SK-MEL-5 (cell line): ENCODE results near the gene ZER1. TPM values are rescaled to one million over a fixed set of nuclear protein-coding genes. Genes with fewer than 3 reads are reported as not detected.
"Not testable (repeated sequence)": the region's sequence is repeated elsewhere in the genome, so short reads cannot be mapped to it uniquely, and the experiment has no call there.

Source experiments
- DNase-seq: peaks from one replicate; pipeline ENCODE4 v3.0.0-alpha.2; 2016; ENCODE audit warnings: low read depth, low spot score
- in situ Hi-C: cut with HindIII; loops from 2 replicates; pipeline ENCODE4 v1.10.0; 2016; ENCODE audit warnings: low sequenced_read_pairs, high pct_unique_total_duplicates, low pct_unique_long_range_greater_than_20kb
- total RNA-seq: library from RNA; depleted of rRNA; stranded (reverse); fragments of >200 nt; shearing (Covaris generic); gene quantifications from 2 replicates; pipeline ENCODE4 v1.2.3, GENCODE V29; 2014

ZER1 gene
- total RNA-seq, 1 experiment from 2014 or later, result 14.3 TPM

GRCh38 chr9:128792978-128793686 lies 21.4 kb upstream of the ZER1 start:
- no peak for DNase-seq

GRCh38 chr9:128792134-128792533 lies 20.4 kb upstream of the ZER1 start:
- DNase-seq, result no peak
- in situ Hi-C loops, result no loop called here

More at GRCh38 chr9:128792978-128793686, 21.4 kb upstream of the ZER1 start:
- in situ Hi-C loops, result no loop called here

GRCh38 chr9:128790536-128790935 lies 18.8 kb upstream of the ZER1 start:
- in situ Hi-C loops, result no loop called here
- no peak for DNase-seq

DNA sequence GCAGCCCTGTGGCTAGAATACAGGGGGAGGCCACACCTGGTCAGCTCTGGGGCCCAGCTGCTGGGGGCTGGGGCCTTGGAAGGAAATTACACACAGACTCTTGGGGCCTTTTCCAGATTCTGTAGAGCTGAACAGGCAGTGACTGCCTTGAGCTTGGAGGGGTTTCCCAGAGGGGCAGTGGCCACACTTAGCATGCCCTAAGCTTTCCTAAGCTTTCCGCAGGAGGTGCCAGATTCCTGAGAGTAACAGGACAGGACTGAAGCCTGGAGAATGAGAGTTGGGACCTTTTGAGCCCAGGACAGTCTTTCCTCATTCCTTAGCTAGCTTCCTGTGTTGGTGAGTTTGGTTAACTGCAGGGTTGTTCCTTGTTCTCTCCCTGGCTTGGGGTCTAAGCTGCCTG lies 16.7 kb upstream of the ZER1 start:
- in situ Hi-C loops, result no loop called here
- DNase-seq, result no peak

- in situ Hi-C loops, result no loop called here
- no peak for DNase-seq
Observed at GRCh38 chr9:128787659-128788058, 15.9 kb upstream of the ZER1 start.

DNA sequence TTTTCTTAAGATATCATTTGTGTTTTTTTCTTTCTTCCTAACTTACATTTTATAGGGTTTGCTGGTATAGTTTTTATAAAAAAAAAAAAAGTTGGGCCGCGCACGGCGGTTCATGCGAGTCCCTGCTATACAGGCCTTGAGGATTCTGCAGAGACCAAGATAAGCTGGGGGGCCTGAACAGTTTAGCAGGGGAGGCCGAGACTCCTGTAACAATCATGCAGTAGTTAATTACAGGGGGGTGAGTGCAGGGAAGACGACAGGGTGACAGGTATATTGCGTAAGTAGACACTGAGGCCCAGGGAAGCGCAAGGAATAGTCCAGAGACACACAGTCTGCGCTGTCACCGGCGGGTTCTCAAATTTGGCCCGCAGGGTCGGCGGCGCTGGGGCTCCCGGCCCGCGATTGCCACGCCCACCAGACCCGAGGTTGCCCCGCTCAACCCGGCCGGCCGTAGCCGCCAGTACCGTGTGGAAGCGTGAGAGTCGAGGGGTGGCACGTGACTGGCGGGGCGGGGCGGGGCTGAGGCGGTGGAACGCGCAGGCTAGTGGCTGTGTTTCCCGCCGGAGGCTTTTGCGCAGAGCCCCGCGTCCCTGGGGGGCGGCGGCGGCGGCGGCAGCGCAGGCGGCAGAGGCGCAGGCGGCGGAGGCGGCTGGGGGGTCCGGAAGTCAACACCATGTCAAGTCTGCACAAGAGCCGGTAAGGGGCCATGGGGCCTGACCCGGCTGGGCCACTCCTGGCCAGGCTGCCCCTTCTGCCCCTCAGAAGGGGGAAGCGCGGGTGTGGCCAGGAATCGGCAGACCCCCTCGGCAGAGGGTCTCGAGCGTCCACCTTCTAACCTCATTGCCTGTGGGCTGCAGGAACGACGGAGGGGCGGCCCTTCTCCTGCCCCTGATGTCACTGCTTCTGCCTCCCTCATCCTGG lies 15.2 kb upstream of the ZER1 start, which contains the start of gene TBC1D13:
TSS of gene TBC1D13 (plus strand) at position 573 of the 921 bp plus-strand sequence. CDS start at position 674, 101 bp downstream.
- in situ Hi-C loops, result no loop called here
- peak; percentile 89 for DNase-seq

DNA sequence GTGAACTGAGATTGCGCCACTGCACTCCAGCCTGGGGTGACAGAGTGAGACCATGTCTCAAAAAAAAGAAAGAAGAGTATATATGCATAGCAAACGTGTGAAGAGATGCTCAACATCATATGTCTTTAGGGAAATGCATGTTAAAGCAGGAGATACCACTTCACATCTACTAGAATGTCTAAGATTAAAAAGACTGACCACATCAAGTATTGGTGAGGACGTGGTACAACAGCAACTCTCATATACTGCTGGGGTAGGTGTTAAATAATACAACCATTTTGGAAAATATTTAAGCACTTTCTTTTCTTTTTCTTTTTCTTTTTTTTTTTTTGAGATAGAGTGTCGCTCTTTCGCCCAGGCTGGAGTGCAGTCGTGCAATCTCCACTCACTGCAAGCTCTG lies 13.7 kb upstream of the ZER1 start:
- in situ Hi-C loops, result no loop called here
- DNase-seq, result no peak

DNA sequence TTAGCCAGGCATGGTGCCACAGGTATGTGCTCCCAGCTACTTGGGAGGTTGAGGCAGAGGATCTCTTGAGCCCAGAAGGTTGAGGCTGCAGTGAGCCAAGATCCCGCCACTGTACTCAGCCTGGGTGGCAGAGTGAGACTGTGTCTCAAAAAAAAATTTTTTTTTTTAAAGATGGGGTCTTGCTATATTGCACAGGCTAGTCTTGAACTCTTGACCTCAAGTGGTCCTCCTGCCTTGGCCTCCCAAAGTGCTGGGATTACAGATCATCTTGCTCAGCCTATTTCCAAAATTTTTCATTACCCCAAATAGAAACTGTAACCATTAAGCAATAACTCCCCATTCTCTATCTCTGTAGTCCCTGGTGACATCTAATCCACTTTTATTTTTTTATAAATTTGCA lies 10.9 kb upstream of the ZER1 start:
- in situ Hi-C loops, result no loop called here

DNA sequence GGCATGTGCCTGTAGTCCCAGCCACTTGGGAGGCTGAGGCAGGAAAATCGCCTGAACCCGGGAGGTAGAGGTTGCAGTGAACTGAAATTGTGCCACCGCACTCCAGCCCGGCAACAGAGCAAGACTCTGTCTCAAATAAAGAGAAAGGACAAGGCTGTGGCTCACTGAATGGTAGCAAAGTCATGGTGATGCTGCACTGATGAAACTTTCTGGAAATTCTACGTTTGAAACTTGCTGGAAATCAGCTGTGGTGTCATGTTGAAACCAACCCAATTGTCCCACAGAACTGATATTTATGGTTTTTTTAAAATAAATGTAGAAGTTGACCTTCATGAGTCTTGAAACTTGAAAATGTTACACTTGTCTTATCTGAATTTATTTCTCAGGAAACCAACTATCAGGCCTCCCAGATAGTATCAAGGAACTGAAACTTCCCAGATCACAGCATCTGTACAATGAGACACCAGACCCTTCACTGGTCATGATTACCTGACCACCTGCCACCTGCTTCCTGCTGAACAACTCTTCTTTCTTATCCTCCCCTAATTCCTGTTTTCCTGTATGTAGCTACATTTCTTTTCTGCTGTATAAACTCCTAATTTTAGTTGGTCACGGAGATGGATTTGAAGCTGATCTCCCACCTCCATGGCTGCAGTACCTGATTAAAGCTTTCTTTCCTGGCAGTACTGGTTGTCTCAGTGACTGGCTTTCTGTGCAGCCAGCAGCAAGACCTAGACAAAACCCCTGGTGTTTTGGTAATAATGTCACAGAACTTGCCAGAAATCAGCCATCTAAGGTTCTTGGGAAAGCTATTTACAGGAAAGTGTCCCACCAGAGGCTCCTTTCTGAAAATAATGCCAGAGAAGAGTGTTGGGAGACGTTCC lies 9.7 kb upstream of the ZER1 start:
- DNase-seq, result no peak
- in situ Hi-C loops, result no loop called here

More for the DNA sequence above, 10.9 kb upstream of the ZER1 start:
- no peak for DNase-seq

DNA sequence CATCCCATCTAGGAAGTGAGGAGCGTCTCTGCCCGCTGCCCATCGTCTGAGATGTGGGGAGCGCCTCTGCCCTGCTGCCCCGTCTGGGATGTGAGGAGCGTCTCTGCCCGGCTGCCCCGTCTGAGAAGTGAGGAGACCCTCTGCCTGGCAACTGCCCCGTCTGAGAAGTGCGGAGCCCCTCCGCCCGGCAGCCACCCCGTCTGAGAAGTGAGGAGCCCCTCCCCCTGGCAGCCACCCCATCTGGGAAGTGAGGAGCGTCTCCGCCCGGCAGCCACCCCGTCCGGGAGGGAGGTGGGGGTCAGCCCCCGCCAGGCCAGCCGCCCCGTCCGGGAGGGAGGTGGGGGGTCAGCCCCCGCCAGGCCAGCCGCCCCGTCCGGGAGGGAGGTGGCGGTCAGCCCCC lies 8.4 kb upstream of the ZER1 start:
- DNase-seq, in situ Hi-C loops: not testable (repeated sequence)

DNA sequence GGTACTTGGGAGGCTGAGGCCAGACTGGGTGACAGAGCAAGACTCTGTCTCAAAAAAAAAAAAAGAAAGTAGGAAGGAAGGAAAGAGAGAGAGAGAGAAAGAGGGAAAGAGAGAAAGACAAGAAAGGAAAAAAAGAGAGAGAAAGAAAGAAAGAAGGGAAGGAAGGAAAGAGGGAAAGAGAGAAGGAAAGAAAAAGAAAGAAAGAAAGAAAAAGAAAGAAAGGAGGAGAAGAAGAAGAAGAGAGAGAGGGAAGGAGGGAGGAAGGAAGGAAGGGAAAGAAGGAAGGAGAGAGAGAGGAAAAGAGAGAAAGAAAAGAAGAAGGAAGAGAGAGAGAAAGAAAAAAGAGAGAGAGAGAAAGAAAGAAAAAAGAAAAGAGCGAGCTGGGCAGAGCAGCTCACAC lies 3.1 kb upstream of the ZER1 start:
- DNase-seq, result no peak
- in situ Hi-C loops, result no loop called here

GRCh38 chr9:128773049-128773448 lies 1.3 kb upstream of the ZER1 start:
- no peak for DNase-seq
- in situ Hi-C loops, result no loop called here

DNA sequence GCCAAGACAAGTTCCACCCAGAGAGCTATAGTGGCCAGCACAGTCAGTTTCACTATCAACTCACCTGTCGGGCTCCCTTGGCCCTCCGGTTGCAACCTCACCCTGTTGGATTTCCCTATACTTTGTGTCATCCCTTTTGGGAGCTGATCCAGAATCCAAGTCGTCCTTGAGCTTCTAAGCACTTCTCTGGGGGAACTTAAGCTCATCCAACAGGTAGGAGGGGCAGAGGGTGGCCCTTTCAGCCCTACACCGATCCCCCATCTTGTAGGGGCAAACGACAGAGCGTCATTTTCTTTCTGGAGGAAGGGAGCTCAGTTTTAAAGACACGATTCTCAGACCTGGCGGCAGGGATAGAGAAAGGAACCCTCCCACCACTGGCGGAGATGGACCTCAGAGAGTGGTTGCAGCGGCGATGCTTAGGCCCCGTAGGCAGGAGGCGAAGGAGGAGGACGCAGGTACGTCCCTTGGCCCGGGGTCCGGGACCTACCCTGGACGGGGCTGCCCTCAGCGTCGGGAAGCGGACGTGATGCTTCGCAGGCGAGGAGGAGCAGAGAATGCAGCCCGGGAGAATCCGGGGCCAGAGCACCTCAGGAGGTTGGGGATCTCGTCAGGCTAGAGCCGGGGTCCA lies 519 bp downstream of the ZER1 start:
- DNase-seq, result no peak
- in situ Hi-C loops, result no loop called here

GRCh38 chr9:128770286-128771030 lies 1.3 kb downstream of the ZER1 start:
- DNase-seq, result no peak
- in situ Hi-C loops, result no loop called here

DNA sequence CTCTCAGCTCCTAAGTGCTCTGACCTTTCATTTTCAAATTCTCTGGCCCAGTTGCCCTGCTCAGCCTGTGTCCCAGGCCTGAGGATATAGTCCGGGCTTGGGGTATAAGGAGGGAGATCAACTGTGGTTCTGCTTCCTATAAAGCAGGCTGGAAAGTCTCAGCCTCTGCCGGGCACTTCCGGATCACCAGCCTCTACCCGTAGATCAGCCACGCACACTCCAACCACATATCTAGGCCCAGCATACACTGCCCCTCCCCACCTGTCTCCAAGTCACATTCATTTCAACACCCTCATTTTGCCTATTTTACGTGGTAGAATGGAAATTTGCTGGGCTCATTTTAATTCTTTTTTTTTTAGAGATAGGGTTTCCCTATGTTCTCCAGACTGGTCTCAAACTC lies 3.1 kb downstream of the ZER1 start:
- no peak for DNase-seq
- in situ Hi-C loops, result no loop called here

GRCh38 chr9:128765499-128765898 lies 6.2 kb downstream of the ZER1 start:
- no peak for DNase-seq

DNA sequence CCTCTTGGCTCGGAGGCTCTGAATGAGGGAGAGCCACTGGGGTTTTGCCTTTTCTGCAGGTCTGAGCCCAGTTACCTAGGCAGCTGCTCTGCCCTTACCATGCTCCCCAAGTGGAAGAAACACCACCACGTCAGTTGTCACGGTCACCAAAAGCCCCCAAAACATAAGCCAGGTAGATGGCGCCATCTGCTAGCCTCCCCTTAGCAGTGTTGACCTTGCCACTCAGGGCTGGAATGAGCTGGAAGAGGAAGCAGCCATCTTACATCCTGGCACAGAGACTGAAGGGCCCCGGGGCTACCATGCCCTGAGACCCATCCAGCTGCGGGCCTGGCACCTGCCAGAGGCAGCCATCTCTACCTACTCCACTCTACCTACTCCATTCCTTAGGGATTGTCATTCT lies 7.4 kb downstream of the ZER1 start:
- DNase-seq, result no peak
- in situ Hi-C loops, result no loop called here

More at GRCh38 chr9:128765499-128765898, 6.2 kb downstream of the ZER1 start:
- in situ Hi-C loops, result no loop called here
